ENCODE data around the gene CDRT15. TPM values are rescaled to one million over a fixed set of nuclear protein-coding genes. Genes with fewer than 3 reads are reported as not detected.

CDRT15 gene
- total and polyA plus RNA-seq, 2 donors from 2014 or later = not detected

Other genes with a start within 250 kb of the CDRT15 start
- 18.0 TPM for gene COX10, start 167.4 kb downstream of the CDRT15 start, total RNA-seq
- 14.2 TPM for gene COX10, start 167.4 kb downstream of the CDRT15 start, polyA plus RNA-seq (ENCODE audit: insufficient read depth, low read depth, low replicate concordance)
- 5.3 TPM for gene HS3ST3B1, start 64.2 kb upstream of the CDRT15 start, total RNA-seq
- gene HS3ST3B1, start 64.2 kb upstream of the CDRT15 start, polyA plus RNA-seq (ENCODE audit: insufficient read depth, low read depth, low replicate concordance) = 4.8 TPM